ENCODE results near the gene PCP2. TPM values are rescaled to one million over a fixed set of nuclear protein-coding genes. Genes with fewer than 3 reads are reported as not detected.
A peak's percentile ranks its signal among the peaks of the same experiment; 100 is the strongest.

Gene PCP2
- total RNA-seq, 1 donor, result 0.81 TPM

GRCh38 chr19:7602935-7603497, 30.5 kb downstream of the PCP2 start:
- no peak for DNase-seq (ENCODE audit: low read depth in 2 of 3, low spot score in 2 of 3)

GRCh38 chr19:7602240-7602934, 31.1 kb downstream of the PCP2 start:
- no peak for DNase-seq (ENCODE audit: low read depth in 2 of 3, low spot score in 2 of 3)

GRCh38 chr19:7600721-7601120, 32.8 kb downstream of the PCP2 start:
- no peak for DNase-seq (ENCODE audit: low read depth in 2 of 3, low spot score in 2 of 3)

GRCh38 chr19:7598180-7598579, 35.3 kb downstream of the PCP2 start:
- no peak for DNase-seq (ENCODE audit: low read depth in 2 of 3, low spot score in 2 of 3)

GRCh38 chr19:7597689-7598088, 35.8 kb downstream of the PCP2 start:
- DNase-seq (ENCODE audit: low read depth in 2 of 3, low spot score in 2 of 3), result no peak

GRCh38 chr19:7596211-7596937, 37.1 kb downstream of the PCP2 start:
- peak in 1 of 3 donors; percentile 23 for DNase-seq (ENCODE audit: low read depth in 2 of 3, low spot score in 2 of 3)

- DNase-seq (ENCODE audit: low read depth in 2 of 3, low spot score in 2 of 3), result peak in 2 of 3 donors; percentile 49 to 50
Measured at GRCh38 chr19:7595466-7596133, 37.9 kb downstream of the PCP2 start, which contains the start of gene CAMSAP3. TSS of gene CAMSAP3 (plus strand) at chr19:7595863. CDS start at chr19:7596003, 140 bp downstream.

GRCh38 chr19:7590256-7590655, 43.3 kb downstream of the PCP2 start:
- no peak for DNase-seq (ENCODE audit: low read depth in 2 of 3, low spot score in 2 of 3)

- DNase-seq (ENCODE audit: low read depth in 2 of 3, low spot score in 2 of 3), result no peak
Measured at GRCh38 chr19:7589822-7590221, 43.7 kb downstream of the PCP2 start.

GRCh38 chr19:7582446-7582845, 51.1 kb downstream of the PCP2 start:
- no peak for DNase-seq (ENCODE audit: low read depth in 2 of 3, low spot score in 2 of 3)

Small RNAs within 50 kb of the gene (small RNA-seq; reads per million reads assigned to genes)
- gene MIR6792, result not detected

Other genes starting within 250 kb of the PCP2 start
- 4.8 TPM for gene PEX11G, start 144.7 kb downstream of the PCP2 start, total RNA-seq
- gene ZNF358, start 117.6 kb downstream of the PCP2 start, total RNA-seq, result 25.6 TPM
- gene MCOLN1, start 111.1 kb downstream of the PCP2 start, total RNA-seq, result 8.9 TPM
- 109 TPM for gene PNPLA6, start 98.0 kb downstream of the PCP2 start, total RNA-seq
- 3.0 TPM for gene CAMSAP3, start 37.9 kb downstream of the PCP2 start, total RNA-seq
- 123 TPM for gene XAB2, start 4.2 kb downstream of the PCP2 start, total RNA-seq
- gene PET100, start 3.9 kb downstream of the PCP2 start, total RNA-seq, result 4.6 TPM
- 187 TPM for gene STXBP2, start 3.4 kb upstream of the PCP2 start, total RNA-seq
- 0.54 TPM for gene RETN, start 35.3 kb upstream of the PCP2 start, total RNA-seq
- 0.27 TPM for gene MCEMP1, start 43.4 kb upstream of the PCP2 start, total RNA-seq
- 52.0 TPM for gene TRAPPC5, start 47.1 kb upstream of the PCP2 start, total RNA-seq
- gene FCER2, start 68.4 kb upstream of the PCP2 start, total RNA-seq, result 2.7 TPM
- gene CLEC4G, start 98.4 kb upstream of the PCP2 start, total RNA-seq, result under 0.01 TPM
- not detected for gene CD209, start 113.8 kb upstream of the PCP2 start, total RNA-seq
- under 0.01 TPM for gene CLEC4M, start 129.5 kb upstream of the PCP2 start, total RNA-seq
- gene EVI5L, start 196.5 kb upstream of the PCP2 start, total RNA-seq, result 18.6 TPM
- under 0.01 TPM for gene PRR36, start 240.7 kb upstream of the PCP2 start, total RNA-seq

Data from hematopoietic multipotent progenitor cell (in vitro differentiated cells).